A549 treated with RU486 at 1 μM for 4 hours (cell line): Measurements from ENCODE around the gene TMEM163. TPM values are rescaled to one million over a fixed set of nuclear protein-coding genes. Genes with fewer than 3 reads are reported as not detected.

Experiments used
- total RNA-seq: library from RNA; stranded (reverse); fragments of 200-300 nt; extraction: Qiagen RNA extraction; gene quantifications from 5 replicates; pipeline ENCODE4 v1.2.3, GENCODE V29; 2022; ENCODE audit warnings: low read depth

Gene TMEM163
- total RNA-seq, result 0.13 to 0.19 TPM in 2 of 5 replicates, not detected in the others

DNA sequence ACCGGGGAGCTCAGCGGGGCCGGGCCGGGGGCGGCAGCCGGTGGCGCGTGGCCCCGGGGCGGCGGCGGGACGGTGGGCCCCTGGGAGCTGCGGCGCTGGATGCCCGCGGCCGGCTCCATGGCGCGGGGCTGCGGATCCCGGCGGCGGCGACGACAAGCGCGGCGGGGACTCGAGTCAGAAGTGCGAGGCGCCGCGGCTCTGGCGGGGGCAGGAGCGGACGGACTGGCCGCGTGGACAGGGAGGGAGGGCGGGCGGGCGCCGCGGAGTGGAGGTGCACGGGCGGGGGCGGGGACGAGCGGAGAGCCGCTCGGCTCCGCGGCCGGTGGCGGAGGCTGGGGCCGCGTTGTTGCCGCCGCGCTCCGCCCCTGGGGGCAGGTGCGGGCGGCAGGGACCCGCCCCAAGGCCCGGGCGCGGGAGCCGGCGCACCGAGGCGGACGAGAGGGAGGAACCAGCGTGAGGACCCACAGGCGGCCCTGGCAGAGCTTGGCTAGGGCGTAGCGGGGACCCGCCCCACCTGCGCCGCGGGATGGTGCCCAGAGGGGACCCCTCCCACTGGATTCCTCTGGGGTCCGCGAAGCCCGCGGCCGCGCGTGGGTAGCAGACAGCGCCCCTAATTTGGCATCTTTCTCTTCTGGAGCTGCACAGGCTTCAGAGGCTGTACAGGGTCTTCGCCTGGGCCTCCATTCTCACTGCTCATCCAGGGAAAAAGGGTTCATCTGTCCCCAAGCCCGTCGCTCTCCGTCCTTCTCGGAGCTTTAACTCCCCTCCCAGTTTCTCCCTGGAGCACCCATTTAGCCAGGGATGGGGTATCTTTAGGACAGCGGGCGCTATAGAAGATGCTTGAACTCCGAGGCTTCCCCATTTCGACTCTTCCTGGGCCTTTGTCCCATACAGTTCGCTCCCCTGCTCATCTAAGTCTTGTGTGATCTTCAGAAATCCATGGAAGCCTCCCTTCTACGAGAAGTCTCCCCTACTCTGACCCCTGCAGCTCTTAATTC, at the start of gene TMEM163:
TMEM163 (minus strand) TSS at position 184 of the 998 bp plus-strand sequence.

Other genes starting within 250 kb of the TMEM163 start
- gene ACMSD, start 119.6 kb upstream of the TMEM163 start, total RNA-seq, result not detected in 5 replicates
- gene CCNT2, start 199.8 kb upstream of the TMEM163 start, total RNA-seq, result 5.7 to 11.3 TPM (median 9.5 TPM) in 5 replicates